ENCODE measurements around the gene SANBR. TPM values are rescaled to one million over a fixed set of nuclear protein-coding genes. Genes with fewer than 3 reads are reported as not detected.

SANBR gene
- total RNA-seq, 4 donors from 2014 or later: 10.7 to 12.6 (median 12.3) TPM

DNA sequence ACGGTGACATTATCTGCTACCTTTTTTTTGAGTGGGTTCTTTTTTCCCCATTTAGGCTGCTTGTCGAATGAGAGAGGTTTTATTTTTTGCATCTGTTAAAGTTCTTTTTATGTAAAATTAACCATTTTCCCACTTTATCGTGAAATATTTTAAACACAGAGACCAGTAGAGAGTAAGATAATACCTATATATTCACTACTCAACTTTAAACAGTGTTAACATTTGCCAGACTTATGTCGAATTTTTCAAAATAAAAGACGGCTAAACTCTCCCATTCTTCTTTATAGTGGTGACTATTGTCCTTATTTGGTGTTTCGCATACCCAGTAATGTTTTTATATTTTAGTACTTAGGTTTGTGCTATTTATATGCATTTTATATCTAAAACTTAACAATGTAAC is 46.9 kb upstream of the SANBR start:
- TF ChIP-seq, protein P1, sequence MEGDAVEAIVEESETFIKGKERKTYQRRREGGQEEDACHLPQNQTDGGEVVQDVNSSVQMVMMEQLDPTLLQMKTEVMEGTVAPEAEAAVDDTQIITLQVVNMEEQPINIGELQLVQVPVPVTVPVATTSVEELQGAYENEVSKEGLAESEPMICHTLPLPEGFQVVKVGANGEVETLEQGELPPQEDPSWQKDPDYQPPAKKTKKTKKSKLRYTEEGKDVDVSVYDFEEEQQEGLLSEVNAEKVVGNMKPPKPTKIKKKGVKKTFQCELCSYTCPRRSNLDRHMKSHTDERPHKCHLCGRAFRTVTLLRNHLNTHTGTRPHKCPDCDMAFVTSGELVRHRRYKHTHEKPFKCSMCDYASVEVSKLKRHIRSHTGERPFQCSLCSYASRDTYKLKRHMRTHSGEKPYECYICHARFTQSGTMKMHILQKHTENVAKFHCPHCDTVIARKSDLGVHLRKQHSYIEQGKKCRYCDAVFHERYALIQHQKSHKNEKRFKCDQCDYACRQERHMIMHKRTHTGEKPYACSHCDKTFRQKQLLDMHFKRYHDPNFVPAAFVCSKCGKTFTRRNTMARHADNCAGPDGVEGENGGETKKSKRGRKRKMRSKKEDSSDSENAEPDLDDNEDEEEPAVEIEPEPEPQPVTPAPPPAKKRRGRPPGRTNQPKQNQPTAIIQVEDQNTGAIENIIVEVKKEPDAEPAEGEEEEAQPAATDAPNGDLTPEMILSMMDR (IDR thresholded peaks at IDR 0.05; ENCODE audit: low read depth): no peak

DNA sequence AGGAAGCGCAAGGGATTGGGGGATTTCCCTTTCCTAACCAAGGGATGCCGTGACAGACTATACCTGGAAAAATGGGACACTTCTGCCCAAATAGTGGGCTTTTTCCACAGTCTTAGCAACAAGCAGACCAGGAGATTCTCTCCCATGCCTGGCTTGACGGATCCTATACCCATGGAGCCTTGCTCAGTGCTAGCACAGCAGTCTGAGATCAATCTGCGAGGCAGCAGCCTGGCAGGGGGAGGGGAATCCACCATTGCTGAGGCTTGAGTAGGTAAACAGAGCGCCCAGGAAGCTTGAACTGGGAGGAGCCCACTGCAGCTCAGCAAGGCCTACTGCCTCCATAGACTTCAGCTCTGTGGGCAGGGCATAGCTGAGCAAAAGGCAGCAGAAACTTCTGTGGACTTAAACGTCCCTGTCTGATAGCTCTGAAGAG is 44.4 kb upstream of the SANBR start:
- TF ChIP-seq, protein P1 (IDR thresholded peaks at IDR 0.05; ENCODE audit: low read depth): no peak

DNA sequence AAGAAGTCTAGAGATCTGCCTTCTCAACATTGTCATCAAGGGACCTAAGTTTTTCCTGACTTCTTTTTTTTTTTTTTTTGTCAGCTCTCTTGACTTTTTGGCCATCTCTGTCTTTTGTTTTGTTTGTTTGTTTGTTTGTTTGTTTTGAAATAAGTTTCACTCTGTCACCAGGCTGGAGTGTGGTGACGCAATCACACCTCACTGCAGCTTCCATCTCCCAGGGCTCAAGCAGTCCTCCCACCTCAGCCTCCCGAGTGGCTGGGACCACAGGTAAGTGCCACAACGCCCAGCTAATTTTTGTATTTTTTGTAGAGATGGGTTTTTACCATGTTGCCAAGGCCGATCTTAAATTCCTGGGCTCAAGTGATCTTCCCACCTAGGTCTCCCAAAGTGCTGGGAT is 42.0 kb upstream of the SANBR start:
- TF ChIP-seq, protein P1 (IDR thresholded peaks at IDR 0.05; ENCODE audit: low read depth): no peak

DNA sequence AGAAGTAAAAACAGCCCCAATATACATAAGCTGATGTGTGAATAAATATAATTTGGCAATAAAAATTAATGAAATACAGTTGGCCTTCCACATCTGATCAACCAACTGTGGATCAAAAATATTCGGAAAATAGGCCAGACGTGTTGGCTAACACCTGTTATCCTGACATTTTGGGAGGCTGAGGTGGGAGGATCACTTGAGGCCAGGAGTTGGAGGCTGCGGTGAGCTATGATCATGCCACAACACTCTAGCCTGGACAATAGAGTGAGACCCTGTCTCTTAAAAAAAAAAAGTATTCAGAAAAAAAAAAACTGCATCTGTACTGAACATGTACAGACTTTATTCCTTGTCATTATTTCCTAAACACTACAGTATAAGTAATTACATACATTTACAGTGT is 36.1 kb upstream of the SANBR start:
- TF ChIP-seq, protein P1 (IDR thresholded peaks at IDR 0.05; ENCODE audit: low read depth): no peak

DNA sequence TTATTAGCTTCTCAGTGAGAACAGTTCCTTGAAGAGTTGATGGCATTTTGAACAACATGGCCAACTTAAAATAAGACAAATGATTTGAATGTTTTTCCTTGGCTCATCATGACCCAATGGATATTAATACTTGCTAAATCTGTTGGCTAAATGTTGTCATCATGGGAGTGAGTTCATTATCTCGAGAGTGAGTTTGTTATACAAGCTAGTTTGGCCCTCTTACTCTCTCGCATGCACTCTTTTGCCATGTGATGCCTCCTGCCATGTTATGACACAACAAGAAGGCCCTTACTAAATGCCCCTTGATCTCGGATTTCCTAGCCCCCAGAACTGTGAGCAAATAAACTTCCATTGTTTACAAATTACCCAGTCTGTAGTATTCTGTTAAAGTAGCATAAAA is 22.9 kb upstream of the SANBR start:
- TF ChIP-seq, protein P1 (IDR thresholded peaks at IDR 0.05; ENCODE audit: low read depth): no peak

DNA sequence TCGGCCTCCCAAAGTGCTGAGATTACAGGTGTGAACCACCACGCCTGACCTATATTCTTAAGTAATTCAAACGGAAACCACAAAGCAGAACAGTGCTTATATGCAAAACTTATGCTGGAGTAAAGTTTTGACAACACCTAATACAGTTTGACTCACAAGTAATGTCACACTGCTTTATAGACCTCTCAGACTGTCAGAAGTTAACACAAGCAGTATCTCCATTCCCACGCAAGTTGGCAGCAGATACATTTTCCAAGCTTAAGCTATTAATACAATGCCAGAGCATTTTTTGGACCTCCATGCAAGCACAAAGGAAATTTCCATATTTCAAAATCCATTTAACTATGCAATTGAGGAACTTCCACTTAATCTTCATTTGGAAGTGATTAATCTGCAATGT is 21.0 kb upstream of the SANBR start:
- TF ChIP-seq, protein P1 (IDR thresholded peaks at IDR 0.05; ENCODE audit: low read depth): no peak

DNA sequence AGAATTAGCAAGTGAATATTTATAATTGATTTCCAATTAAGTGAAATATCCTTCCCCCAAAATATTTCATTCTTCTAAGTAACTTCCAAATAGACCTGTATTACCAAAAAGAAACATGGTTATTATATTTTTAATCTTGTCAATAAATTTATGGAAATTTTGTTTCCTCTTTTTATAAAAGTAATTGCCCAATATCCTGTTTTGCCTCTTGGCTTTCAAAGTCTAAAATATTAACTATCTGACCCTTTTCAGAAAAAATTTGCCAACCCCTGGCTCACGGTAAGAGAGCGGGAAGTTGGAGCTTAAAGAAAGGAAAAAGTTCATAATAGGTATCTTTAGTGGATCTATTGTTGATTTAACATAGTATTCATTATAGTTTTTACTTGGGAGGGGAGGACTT is 20.4 kb upstream of the SANBR start:
- TF ChIP-seq, protein P1 (IDR thresholded peaks at IDR 0.05; ENCODE audit: low read depth): no peak

All from subcutaneous adipose tissue (tissue), 4 donors.